NK-92 treated with Interleukin-12 subunit alpha and Interleukin-12 subunit beta, amount 100 ng/mL, for 24 hours (cell line): ENCODE measurements around the gene TSC22D1.

ENCODE experiments used
- DNase-seq: peaks from one replicate; lab custom pipeline; 2025; lab: John Stamatoyannopoulos, UW

TSC22D1 gene

DNA sequence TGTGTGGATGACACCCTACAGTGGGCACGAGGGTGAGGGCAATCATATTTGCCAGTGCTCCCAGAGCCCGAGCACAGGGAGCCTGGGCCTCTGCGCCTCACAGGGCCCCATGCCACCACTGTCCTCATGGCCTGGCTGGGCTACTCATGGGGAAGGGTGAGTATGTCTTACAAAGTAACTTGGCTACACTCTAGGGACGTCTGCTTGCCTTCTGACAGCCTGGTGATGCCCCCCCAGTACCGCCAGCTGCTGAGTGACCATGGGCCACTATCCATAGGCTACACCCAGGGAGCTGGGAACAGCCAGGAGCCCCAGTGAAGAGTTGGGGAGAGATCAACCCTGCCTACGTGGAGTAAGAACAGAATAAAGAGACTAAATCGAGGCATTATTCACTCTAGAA is 123.7 kb downstream of the TSC22D1 start:
- no peak for DNase-seq

DNA sequence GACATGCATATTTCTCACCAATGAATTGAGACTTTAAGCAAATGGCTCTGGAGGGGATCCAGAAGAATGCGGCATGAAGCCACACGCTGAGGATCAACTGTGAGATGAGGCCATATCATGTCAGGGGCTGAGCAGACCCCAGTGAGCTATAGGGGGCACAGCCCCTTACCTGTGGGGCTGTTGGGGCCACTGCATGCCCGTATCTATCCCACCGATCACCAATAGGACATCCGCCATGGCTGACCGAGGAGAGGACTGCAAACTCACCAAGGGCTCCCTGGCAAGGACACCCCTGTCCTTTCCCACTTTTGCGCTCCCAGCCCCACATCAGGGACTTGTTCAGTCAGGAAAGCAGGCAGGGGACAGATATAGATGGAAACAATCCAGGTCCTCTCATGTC is 124.5 kb downstream of the TSC22D1 start:
- DNase-seq: no peak

- DNase-seq: no peak
Observed at GRCh38 chr13:44451126-44451525, 125.0 kb downstream of the TSC22D1 start.

DNA sequence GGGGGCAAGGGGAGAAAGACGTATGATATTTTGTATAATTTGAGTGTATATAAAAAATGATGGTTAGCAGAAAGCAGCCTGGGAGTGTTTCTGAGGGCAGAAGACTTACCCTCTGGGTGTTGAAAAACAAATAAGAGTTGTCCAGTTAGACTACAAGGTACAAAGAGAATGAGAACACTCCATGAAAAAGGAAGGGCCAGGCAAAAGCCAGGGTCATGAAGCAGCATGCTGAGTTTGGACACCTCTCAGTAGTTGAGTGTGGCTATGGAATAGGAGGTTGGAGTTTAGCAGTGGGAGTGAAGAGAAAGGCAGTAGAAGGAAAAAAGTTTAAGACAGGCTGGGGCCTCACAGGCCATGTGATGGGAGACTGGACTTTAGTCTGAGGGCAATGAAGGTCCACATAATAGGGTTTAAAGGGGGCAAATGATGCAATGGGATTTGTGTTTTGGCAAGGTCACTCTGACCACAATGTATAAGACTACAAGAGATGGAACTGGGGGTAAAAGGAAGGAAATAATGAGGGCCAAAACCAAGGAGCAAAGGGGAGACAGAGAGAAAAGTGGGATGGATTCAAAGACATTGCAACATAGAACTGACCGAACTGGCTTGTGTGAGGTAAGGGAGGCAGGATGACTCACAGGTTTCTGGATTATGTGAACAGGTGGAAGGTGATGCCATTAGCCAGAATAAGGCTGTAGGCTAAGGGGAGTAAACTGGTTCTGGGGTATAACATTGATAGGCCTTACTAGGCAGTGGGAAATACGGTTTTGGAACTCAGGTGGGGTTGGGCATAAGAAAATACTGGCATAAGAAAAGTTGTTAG is 125.9 kb downstream of the TSC22D1 start:
- DNase-seq: no peak

DNA sequence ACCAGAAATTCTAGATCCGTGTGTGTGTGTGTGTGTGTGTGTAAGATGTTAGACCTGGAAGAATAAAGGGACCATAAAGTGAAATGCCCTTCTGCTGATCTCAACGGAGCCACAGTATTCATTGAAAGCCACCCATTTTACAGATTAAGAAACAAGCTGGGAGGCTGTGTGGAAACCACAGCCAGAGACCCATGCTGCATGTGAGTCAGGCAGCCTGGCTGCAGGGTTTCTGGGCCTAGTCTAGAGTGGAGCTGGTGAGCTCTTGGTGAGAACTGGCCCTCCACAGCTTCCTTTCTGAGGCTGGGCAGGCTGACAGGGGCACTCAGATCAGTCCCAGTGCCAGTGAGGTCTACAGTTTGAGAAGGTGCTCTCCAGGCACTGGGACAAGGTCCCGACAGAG is 127.3 kb downstream of the TSC22D1 start:
- DNase-seq: no peak

GRCh38 chr13:44448373-44448772 is 127.8 kb downstream of the TSC22D1 start:
- no peak for DNase-seq

DNA sequence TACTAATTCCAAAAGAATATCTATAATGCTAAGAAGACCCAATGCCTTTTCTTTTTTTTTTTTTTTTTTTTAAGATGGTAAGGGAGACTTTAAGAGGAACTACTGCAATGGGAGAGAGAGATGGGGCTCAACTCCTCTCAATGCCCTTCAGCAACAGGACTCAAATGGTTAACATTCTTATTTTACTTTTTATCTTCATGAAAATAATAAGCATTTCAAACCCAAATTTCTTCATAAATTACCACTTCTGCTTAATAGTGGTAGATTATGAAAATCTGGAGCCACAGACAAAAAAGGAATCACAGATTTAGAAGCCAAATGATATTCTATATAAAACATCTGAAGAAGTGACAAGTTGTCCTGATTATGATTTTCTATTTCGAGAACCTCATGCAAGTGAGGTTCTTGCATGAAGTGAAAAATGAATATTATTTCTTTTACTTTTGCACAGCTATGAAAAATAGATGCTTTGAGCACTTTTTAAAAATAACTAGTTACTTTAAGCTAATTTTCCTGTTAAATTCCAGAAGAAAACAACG is 128.3 kb downstream of the TSC22D1 start:
- DNase-seq: no peak

GRCh38 chr13:44440046-44440608 is 136.0 kb downstream of the TSC22D1 start:
- DNase-seq: no peak

DNA sequence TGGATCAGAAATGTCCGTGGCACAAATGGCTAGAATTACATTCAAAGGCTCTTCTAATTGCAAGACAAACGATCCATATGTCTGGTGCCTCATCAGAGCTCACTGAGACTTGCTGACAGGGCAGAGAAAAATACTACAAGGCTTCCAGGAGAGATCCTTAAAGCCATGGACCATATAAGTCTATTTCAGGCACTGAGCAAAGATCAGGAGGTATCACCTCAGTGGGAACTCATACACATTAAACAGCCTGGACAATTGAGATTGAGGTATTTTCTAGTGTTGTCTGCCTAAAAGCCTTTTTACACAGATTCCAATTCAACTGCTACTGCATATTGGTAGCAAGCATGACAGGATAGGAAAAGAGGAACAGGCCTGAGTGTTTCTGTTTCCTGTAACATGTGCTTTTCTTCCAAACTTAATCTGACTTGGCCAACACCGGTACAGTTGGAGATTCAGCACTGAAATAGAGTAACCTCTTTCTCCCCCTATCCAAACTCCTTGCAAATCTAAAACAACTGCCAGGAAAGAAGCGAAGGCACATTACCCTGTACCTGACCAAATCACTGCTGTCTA is 136.6 kb downstream of the TSC22D1 start:
- no peak for DNase-seq

DNA sequence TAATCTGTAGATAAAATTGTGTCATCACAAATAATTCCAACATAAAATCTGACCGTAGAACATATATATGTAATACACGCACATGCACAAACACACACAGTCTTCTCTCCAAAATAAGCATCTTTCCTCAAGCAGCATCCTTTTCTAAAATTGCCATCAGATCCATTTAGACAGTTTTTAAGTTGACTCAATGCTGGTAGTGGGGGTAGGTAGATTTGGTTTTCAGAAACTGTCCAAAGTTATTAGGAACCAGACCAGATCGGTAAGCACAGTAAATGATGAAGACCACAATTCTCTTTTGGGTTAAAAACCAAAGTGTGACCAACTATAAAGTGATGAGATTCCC is 137.9 kb downstream of the TSC22D1 start:
- no peak for DNase-seq

GRCh38 chr13:44437356-44438233 is 138.5 kb downstream of the TSC22D1 start:
- DNase-seq: no peak

- peak; percentile 38 for DNase-seq
Observed at GRCh38 chr13:44436589-44437337, 139.4 kb downstream of the TSC22D1 start.

DNA sequence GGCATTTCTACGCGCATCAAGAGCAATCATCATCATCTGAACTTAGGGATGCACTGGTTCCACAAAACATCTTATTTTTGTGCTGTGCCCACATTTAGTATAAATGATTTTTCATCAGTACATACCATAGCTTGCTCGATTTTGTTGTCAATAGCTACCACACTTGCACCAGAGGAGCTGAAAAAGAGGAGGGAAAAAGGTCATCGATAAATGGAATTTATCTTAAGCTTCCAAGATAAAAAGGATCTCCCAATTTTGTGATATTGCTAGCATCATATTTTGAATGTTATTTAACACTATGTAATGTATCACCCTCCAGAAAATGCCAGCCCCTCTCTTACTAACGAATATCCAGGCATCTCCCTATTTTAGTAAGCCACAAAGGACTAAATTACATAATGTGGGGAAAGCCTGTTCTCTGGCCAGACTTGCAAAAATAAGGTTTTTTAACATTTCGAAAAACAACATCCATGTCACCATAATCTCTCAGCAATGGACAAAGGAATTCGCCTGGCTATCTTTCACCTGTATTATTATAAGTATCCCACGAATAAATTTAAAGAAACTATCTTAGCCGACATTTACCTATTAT is 140.1 kb downstream of the TSC22D1 start:
- no peak for DNase-seq

GRCh38 chr13:44435142-44435918 is 140.8 kb downstream of the TSC22D1 start:
- DNase-seq: peak; percentile 88

DNA sequence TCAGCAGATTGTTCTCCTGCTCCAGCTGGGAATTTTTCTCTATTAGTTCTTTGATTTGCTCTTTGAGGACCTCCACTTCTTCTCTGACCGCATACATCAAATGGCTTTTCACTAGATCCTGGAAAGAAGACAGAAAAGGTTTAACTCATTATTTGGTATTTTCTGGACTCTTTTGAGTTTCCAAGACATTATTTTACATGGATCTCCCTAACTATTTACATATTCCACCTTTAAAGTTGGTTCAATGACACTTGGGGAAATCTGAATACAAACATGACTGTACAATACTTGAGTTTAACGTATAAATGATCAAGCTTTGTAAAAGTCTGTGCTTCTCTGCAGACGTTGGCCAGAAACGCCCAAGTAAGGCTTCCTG is 141.4 kb downstream of the TSC22D1 start:
- no peak for DNase-seq

GRCh38 chr13:44433863-44434765 is 142.0 kb downstream of the TSC22D1 start:
- DNase-seq: no peak

GRCh38 chr13:44432650-44433049 is 143.5 kb downstream of the TSC22D1 start:
- DNase-seq: no peak

DNA sequence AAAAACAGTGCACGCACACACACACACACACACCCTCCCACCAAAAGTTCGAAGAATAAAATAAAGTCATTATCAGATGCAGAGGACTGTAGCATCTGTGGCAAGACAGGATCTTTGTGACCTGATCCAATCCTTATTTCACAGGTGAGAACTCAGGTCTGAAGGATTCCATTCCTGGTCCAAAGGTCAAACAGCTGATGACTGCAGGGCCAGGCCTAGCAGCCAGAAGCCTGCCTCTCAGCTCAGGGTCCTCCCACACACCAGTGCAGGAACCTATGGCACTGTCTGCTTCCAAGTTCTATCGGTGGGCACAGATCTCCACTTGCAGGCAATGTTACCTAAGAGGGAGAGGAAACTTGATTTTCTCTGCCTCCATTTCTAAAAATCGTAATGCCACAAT is 145.0 kb downstream of the TSC22D1 start:
- no peak for DNase-seq

- DNase-seq: no peak
Observed at GRCh38 chr13:44429311-44429710, 146.8 kb downstream of the TSC22D1 start.
